ENCODE measurements around the gene ZBTB1.
A peak's percentile ranks its signal among the peaks of the same experiment; 100 is the strongest.

ZBTB1 gene

GRCh38 chr14:64476438-64476837 is 28.1 kb upstream of the ZBTB1 start:
- no peak for TF ChIP-seq EZH2phosphoT487 (conservative IDR thresholded peaks at IDR 0.05; ENCODE audit: low read length)
- TF ChIP-seq, protein P1, sequence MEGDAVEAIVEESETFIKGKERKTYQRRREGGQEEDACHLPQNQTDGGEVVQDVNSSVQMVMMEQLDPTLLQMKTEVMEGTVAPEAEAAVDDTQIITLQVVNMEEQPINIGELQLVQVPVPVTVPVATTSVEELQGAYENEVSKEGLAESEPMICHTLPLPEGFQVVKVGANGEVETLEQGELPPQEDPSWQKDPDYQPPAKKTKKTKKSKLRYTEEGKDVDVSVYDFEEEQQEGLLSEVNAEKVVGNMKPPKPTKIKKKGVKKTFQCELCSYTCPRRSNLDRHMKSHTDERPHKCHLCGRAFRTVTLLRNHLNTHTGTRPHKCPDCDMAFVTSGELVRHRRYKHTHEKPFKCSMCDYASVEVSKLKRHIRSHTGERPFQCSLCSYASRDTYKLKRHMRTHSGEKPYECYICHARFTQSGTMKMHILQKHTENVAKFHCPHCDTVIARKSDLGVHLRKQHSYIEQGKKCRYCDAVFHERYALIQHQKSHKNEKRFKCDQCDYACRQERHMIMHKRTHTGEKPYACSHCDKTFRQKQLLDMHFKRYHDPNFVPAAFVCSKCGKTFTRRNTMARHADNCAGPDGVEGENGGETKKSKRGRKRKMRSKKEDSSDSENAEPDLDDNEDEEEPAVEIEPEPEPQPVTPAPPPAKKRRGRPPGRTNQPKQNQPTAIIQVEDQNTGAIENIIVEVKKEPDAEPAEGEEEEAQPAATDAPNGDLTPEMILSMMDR (IDR thresholded peaks at IDR 0.05; ENCODE audit: insufficient read depth, low read length, poor library complexity, severe bottlenecking): no peak
- no peak overlapping the region for H2AFZ ChIP-seq (ENCODE audit: low read depth, low read length, severe bottlenecking)
- no peak overlapping the region for H3K4me2 ChIP-seq (ENCODE audit: low read depth, low read length, poor library complexity, severe bottlenecking)
- no peaks in the 10 kb centered on the region for H4K20me1 ChIP-seq (ENCODE audit: low read depth, low read length)
- no peak overlapping the region for H3K9ac ChIP-seq (ENCODE audit: low read length)
- no peak overlapping the region for H3K27ac ChIP-seq (ENCODE audit: low read depth, low read length)
- 0 out of 2 replicates have a peak, but pooled peaks cover 4% of the 10 kb centered on the region for H3K79me2 ChIP-seq (ENCODE audit: insufficient read depth, low read length)
- H3K9me3 ChIP-seq (ENCODE audit: insufficient read depth, low read length): no peaks in the 10 kb centered on the region
- no peak overlapping the region for H3K4me3 ChIP-seq (ENCODE audit: insufficient read depth, low read length, poor library complexity, severe bottlenecking)
- no peaks in the 10 kb centered on the region for H3K9me2 ChIP-seq (replicated peaks; ENCODE audit: insufficient read depth, low read length)
- no peaks in the 10 kb centered on the region for H3K27me3 ChIP-seq (ENCODE audit: low read length)
- H3F3A ChIP-seq (ENCODE audit: insufficient read depth): peaks cover 27% of the 10 kb centered on the region
- peaks cover 2% of the 10 kb centered on the region; the same call in 1 of the 2 replicates for H3K36me3 ChIP-seq (ENCODE audit: low read length)

- TF ChIP-seq, protein P1 (IDR thresholded peaks at IDR 0.05; ENCODE audit: insufficient read depth, low read length, poor library complexity, severe bottlenecking): peak; percentile 34
- no peak for TF ChIP-seq EZH2phosphoT487 (conservative IDR thresholded peaks at IDR 0.05; ENCODE audit: low read length)
- no peaks in the 10 kb centered on the region for H4K20me1 ChIP-seq (ENCODE audit: low read depth, low read length)
These were observed 25.8 kb upstream of the ZBTB1 start for GRCh38 chr14:64478634-64479250.

GRCh38 chr14:64488590-64489099 is 15.9 kb upstream of the ZBTB1 start:
- H3K4me3 ChIP-seq (ENCODE audit: insufficient read depth, low read length, poor library complexity, severe bottlenecking): no peak overlapping the region
- peaks cover 43% of the 10 kb centered on the region for H3K79me2 ChIP-seq (ENCODE audit: insufficient read depth, low read length)

More at GRCh38 chr14:64478634-64479250, 25.8 kb upstream of the ZBTB1 start:
- Histone ChIP-seq H3K4me3 (ENCODE audit: insufficient read depth, low read length, poor library complexity, severe bottlenecking) (no peak overlapping the region), H3K36me3 (ENCODE audit: low read length) (peaks cover 9% of the 10 kb centered on the region; the same call in 1 of the 2 replicates), H3K27me3 (ENCODE audit: low read length) (no peaks in the 10 kb centered on the region), H3K79me2 (ENCODE audit: insufficient read depth, low read length) (peaks cover 4% of the 10 kb centered on the region; the same call in 1 of the 2 replicates), H2AFZ (ENCODE audit: low read depth, low read length, severe bottlenecking) (no peak overlapping the region), H3K4me2 (ENCODE audit: low read depth, low read length, poor library complexity, severe bottlenecking) (no peak overlapping the region), H3K9me3 (ENCODE audit: insufficient read depth, low read length) (no peaks in the 10 kb centered on the region), H3K9ac (ENCODE audit: low read length) (no peak overlapping the region), H3F3A (ENCODE audit: insufficient read depth) (peaks cover 20% of the 10 kb centered on the region), H3K9me2 (replicated peaks; ENCODE audit: insufficient read depth, low read length) (no peaks in the 10 kb centered on the region), H3K27ac (ENCODE audit: low read depth, low read length) (peak overlapping the region; percentile 10; the same call in 1 of the 2 replicates)

More at GRCh38 chr14:64488590-64489099, 15.9 kb upstream of the ZBTB1 start:
- Histone ChIP-seq H3K27me3 (ENCODE audit: low read length) (no peaks in the 10 kb centered on the region), H3K9me2 (replicated peaks; ENCODE audit: insufficient read depth, low read length) (no peaks in the 10 kb centered on the region), H4K20me1 (ENCODE audit: low read depth, low read length) (no peaks in the 10 kb centered on the region), H3K27ac (ENCODE audit: low read depth, low read length) (no peak overlapping the region), H3K36me3 (ENCODE audit: low read length) (peaks cover 42% of the 10 kb centered on the region; the same call in 1 of the 2 replicates), H3K4me2 (ENCODE audit: low read depth, low read length, poor library complexity, severe bottlenecking) (no peak overlapping the region), H3K9me3 (ENCODE audit: insufficient read depth, low read length) (no peaks in the 10 kb centered on the region), H3K9ac (ENCODE audit: low read length) (no peak overlapping the region), H2AFZ (ENCODE audit: low read depth, low read length, severe bottlenecking) (no peak overlapping the region), H3F3A (ENCODE audit: insufficient read depth) (no peaks in the 10 kb centered on the region; the same call in 1 of the 2 replicates)
- TF ChIP-seq, protein P1 (IDR thresholded peaks at IDR 0.05; ENCODE audit: insufficient read depth, low read length, poor library complexity, severe bottlenecking): no peak
- no peak for TF ChIP-seq EZH2phosphoT487 (conservative IDR thresholded peaks at IDR 0.05; ENCODE audit: low read length)
